H4 (cell line): ENCODE results near the gene GCN1. TPM values are rescaled to one million over a fixed set of nuclear protein-coding genes. Genes with fewer than 3 reads are reported as not detected.

Experiments used
- DNase-seq: peaks from one replicate; pipeline ENCODE4 v3.0.0-alpha.2; 2015; ENCODE audit warnings: low spot score
- total RNA-seq: library from RNA; depleted of rRNA; stranded (reverse); fragments of >200 nt; shearing (Covaris generic); gene quantifications from 2 replicates; pipeline ENCODE4 v1.2.3, GENCODE V29; 2014; rRNA removed

Gene GCN1
- total RNA-seq, 1 experiment from 2014 or later: 59.7 TPM

DNA sequence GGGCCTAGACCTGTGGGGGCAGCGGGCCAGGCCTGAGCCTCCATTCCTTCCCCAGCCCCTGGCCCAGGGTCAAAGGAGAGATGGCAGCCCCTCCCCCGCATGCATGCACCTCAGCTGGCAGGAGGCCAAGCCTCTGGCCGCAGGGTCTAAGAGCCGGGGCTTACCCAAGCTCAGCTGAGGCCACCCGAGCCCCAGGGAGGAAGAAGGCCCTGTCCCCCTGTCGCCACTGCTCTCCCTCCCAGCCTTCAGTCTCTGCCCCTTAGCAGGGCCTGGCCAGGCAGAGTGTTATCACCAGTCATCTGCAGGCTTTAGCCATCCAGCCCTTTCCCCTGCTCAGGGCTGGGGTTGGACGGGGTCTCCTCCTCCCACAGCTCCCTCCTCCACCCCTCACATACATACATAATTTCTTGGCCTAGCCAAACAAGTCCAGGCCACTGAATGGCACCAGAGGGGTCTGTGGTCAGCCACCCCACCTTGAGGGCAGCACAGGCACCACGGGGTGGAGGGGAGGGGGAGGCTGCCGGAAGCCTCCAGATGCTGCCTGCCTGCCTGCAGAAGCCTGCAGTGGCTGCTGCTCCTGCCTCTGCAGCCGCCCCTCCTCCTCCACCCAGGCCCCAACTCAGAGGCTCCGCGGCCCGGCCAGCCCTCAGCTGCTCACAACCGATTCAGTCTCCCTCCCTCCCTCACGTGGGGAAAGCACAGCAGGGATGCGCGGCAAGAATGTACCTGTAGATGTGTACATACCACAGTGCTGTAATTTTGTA lies 100.7 kb downstream of the GCN1 start:
- DNase-seq: no peak

DNA sequence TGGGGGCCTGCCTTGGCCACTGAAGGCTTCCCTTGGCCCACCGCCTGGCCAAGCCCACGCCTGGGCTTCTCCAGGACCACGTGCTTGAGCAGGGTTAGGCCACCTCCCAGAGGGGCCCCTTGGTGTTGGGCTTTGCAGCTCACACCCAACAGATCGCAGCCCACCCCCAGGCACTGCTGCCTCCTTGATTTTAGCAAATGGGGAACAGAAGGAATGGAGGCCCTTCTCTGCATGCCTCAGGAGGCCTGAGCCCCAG lies 101.3 kb downstream of the GCN1 start:
- no peak for DNase-seq

DNA sequence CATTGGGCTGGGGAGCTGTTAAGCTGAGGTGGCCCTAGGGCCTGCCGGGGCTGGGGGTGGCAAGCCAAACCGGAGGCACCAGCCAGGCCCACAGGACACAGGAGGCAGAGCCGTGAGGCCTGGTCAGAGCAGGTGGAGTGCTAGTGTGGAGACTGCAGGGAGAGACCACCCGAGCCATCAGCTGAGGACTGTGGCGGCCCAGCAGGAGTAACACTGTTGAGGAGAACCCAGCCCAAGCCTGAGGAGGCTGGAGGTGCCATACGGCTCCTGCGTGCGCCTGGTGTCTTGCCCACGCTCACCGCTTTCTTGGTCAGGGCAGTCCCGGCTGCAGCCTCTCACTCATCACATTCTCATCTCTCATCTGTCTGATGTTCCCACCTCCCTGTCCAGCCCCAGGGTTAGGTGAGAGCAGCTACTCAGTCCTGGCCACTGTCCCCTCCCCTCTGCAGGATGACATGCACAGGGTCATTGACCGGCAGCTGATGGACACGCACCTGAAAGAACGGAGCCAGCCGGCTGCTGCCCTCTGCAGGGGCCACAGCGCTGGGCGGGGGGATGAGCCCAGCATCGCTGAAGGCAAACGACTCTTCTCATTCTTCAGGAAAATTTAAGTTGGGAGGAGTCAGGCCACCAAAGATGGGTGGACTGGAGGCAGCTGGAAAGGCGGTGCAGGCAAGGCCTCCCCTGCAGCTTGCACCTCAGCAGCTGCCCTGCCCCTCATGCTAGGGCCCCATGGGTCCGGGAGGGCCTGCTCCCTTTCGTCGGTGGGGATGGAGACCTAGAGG lies 101.8 kb downstream of the GCN1 start:
- no peak for DNase-seq

DNA sequence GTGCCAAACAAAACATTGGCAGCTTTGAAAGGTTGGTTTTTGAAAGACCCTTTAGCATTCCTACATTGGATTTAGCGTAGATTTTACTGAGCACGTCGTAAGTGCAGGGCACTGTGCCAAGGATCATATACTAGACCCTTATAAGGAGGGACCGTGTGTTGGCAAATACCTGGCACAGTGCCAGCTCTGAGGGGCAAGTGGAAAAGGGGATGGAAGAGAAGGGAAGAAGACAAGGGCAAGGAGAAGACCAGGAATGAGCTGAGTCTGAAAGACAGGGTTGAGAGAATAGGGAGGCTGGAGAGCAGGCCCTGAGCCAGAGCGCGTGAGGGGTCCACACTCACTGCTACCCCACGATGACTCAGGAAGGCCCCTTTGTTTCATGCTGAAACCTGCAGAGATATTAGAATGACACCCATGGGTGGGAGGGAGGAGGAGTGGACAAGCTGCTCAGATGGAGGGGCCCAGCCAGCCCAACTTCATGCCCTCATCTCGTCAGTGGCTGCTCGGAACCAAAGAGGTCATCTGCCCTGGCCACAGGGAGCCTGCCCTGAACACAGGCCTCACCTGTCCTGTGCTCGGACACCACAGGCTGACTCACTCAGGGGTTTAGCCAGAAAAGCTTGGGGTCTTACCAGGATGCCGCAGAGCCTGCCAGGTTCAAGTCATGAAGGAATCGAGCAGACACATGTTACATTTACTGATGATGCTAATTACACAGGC lies 103.0 kb downstream of the GCN1 start:
- no peak for DNase-seq

DNA sequence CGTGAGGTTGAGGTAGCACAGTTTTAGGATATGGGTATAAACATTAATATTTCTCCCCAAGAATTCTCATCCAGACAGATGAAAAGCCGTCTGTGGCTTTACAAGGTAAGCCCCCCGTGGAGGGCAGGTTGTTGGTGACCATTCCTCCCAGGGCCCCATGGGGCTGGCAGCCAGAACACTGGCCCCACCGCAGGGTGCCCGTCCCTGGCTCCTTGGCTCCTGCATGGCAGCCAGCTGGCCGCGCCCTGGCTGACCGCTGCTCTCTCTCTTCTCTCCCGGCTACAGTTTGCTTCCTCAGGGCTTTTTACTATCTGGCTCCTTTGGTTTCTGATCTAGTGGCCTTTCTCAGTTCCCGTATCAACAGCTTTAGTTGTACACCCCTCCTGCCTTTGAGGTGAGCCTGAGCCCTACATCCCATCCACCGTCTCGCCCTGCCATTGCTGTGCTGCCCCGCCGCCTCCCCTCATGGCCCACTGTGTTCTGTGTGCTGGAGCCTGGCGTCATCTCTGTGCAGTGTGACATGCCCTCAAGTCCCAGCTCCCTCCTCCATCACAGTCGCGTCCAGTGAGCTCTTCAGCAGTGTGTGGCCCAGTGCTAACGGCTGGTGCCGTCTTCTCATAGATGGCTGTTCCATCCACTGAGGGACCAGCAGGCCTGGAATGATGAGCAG lies 103.8 kb downstream of the GCN1 start:
- DNase-seq: no peak

DNA sequence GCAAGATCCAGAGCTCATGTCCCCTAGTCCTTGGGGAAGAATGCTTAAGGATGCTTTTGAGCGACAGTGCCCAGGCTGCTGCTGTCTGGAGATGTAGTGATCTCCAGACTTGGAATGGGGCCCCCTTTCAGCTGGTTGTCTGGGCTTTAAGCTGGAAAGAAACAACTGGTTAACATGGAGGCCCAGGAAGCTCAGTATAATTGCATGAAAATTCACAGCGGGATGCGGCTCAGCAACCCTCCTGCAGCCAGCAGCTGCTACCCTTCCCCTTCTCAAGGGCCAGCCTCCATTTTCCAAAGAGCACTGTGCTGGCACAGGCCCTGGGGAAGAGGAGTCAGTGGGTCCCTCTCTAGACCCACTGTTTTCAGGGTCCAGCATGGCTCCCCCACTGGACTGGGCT lies 104.3 kb downstream of the GCN1 start:
- no peak for DNase-seq

DNA sequence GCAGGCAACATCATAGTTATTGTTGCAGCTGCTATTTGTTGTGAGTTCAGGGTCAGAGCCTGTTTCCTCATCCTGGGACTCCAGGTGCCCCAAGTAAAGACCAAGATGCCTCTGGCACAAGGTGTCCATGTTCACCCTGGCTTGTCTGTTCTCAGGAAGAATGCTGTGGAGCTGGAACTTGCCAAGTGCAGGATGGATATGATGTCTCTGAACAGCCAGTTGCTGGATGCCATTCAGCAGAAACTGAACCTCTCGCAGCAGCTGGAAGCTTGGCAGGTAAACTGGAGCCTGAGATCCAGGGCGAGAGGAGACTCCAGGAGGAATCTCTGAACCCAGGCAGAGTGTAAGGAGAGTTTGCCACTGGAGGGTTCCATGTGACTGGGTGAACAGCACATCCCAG lies 104.7 kb downstream of the GCN1 start:
- DNase-seq: no peak

DNA sequence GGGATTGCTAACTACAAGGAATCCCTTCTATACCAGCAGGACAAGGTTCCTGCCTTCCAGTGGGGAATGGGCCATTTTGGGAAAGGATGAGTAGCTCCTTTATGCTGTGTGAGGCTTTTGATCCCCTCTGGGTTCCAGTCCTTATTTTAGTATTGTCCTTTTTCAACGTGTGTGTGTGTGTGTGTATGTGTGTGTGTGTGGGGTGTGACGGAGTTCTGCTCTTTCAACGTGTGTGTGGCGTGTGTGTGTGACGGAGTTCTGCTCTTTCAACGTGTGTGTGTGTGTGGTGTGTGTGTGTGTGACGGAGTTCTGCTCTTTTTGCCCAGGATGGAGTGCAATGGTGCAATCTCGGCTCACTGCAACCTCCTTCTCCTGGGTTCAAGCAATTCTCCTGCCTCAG lies 105.4 kb downstream of the GCN1 start:
- DNase-seq: no peak

DNA sequence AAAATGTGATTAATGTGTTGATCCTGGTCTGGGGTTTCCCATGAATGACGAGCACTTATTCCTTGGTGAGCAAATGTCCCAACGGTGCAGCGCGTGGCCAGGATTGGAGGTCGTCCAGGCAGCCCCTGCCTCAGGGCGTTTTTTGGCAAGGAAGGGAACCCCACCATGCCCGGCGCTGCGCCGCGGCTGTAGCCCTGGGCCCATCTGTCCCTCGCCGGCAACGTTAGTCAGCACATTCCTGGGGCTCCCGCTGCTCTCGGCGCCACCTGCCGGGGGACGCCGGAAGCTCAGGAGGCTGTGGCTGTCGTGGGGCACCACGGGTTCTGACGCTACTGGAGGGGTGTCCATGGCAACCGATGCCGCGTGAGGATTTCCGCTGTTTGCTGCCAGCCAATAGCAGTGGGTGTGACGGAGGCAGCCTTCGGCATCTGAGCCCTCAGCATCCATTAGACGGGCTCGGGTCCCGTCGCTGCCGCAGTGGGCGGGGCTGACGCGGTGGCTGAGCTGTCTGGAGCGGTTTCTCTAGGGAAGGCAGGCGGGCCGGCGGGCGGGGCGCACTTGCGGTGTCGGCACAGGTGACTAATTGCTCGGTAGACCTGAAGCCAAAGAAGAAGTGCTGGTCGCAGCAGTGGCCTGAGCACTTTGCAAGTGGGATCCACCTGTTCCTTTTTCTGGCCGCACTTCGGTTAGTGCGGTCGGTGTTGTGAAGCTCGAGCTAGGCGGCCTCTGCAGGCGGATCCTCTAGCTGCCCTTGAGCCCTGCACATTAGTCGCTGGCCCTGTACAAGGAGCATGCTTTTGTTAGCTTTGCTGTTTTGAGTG lies 107.5 kb downstream of the GCN1 start:
- DNase-seq: peak; percentile 99

DNA sequence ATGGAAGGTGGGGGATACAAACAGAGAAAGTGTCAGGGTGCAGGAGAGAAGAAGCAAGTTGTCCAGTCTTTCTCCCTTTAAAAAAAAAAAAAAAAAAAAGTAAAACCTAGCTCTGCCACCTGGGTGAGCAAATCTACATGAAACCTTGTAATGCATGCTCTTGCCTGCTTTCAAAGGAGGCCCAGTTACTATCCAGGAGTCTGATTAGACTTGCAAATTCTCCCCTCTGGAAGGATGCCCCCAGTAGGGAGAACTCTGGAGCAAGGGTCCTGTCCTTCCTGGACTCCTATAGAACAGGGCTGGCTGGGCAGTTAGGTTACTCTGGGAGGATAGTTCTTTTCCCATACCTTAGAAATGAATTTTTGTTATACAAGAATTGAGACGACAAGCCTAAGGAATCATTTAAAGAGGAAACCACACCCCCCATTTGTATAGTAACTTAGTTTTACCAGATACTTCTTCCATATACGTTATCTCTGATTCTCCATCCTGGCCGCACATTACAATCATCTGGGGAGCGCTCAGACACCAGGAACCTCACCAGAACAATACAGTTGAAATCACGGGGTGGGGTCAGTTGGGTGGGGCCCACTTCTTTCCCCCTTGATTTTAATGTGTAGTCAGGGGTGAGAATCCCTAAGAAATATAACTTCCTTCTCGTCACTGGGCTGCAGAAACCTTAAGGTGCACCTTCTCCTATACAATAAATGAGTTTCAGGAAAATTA lies 108.4 kb downstream of the GCN1 start:
- no peak for DNase-seq

DNA sequence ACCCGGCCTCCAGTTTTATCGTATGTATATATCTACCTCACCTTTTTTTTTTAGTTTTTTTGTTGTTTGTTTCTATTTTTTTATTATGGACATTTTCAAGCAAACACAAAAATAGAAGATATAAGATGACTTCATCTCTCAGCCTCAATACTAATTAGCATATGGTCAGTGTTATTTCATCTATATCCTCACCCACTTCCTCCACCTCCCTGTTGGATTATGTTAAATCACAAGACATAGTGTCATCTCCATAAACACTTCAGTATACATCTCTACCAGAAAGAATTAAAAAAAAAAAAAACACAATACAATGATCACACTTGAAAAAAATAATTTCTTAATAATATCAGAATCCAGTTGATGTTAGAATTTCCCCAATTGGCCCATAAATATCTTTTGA lies 112.9 kb downstream of the GCN1 start:
- no peak for DNase-seq

DNA sequence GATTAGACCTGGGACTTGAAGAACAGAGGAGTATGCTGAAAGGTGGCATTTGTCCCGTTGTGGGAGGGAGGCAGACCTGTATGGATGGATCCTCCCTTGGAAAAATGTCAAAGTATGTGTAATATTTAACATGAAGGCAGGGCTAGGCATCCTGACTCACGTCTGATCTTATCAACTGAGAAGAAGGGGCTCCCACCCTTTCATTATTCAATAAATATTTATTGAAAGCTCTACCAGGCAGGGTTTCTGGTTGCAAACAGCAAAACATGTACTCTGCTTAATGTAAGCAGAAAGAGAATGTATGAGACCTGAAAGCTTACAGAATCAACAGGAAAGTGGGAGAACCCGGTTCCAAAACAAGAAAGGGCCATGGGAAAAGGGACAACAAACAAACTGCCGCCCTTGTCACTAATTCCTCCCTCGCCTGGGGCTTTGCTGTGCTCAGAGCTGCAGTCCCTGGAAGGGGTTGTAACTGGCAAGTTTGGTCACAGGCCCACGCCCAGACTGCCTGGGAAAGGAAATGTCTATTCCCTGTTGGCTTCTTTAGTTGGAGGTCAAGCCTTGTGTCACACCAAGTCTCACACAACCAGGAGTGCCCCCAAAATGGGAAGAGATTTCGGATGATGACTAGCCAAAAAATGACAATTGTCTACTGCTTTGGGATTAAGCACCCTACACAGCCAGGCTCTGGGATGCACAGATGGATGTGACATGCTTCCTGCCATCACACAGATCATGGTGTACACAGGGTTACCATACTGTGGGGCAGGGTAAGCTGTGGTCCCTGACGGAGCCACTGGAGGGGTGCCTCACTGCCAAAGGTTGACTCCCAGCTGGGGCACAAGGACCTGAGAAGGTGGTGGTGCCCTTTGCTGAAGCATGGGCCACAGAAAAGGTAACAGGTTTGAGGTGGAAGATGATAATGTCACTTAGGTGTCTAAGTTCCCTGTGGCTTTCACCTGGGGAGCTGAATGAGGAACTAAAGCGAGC lies 114.8 kb downstream of the GCN1 start:
- no peak for DNase-seq

DNA sequence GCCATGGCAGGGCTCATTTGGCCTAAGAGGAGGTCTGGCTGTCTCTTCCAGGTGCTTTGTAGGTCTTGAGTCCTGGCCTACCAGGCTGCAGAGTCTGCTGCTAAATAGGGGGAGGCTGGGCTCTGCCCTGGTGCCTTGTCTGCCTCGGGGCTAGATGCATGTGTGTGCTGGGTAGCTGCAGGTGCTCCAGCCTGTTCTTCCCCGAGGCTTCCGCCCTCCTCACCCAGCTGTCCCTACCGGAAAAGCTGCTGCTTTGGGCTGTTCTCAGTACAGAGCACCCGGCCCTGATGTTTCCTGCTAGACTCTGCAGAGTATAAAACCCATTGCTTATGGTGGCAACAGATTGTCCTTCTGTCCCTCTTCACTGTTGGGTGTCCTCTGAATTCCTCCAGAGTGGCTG lies 115.6 kb downstream of the GCN1 start:
- no peak for DNase-seq

DNA sequence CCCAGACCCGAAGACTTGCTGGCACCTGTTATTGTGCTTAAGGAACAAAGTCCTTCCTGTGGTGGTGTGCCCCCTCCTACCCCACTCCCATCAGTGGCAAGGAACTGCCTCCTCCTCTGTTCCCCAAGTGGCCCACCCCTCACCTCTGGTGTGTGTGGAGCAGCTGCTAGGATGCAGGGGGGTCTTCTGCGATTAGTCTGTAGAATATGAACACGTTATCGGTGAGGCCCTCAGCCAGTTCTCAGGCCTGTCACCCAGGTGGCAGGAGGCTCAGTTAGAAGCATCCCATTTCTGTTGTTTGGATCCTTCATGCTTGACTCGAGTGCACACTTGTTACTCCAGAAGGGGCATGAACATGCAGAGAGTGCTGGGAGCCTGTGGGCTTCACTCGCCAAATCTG lies 117.3 kb downstream of the GCN1 start:
- no peak for DNase-seq

Other genes with a start within 250 kb of the GCN1 start
- 1.4 and 6.8 TPM in 2 replicates for gene BICDL1, start 205.5 kb downstream of the GCN1 start, total RNA-seq
- gene RAB35, start 78.0 kb downstream of the GCN1 start, total RNA-seq: 17.7 and 23.2 TPM in 2 replicates
- 6,442 and 6,835 TPM in 2 replicates for gene RPLP0, start 6.4 kb upstream of the GCN1 start, total RNA-seq
- gene PXN, start 71.0 kb upstream of the GCN1 start, total RNA-seq: 18.7 and 31.3 TPM in 2 replicates
- gene RNU4-2, start 97.2 kb upstream of the GCN1 start, total RNA-seq: under 0.01 TPM in 1 of 2 replicates, not detected in the other
- gene RNU4-1, start 98.5 kb upstream of the GCN1 start, total RNA-seq: under 0.01 TPM in 2 replicates
- gene SIRT4, start 107.6 kb upstream of the GCN1 start, total RNA-seq: 2.4 and 6.8 TPM in 2 replicates
- not detected in 2 replicates for gene PLA2G1B, start 133.1 kb upstream of the GCN1 start, total RNA-seq
- gene MSI1, start 174.4 kb upstream of the GCN1 start, total RNA-seq: 0.35 and 0.72 TPM in 2 replicates
- 602 and 637 TPM in 2 replicates for gene COX6A1, start 243.4 kb upstream of the GCN1 start, total RNA-seq